C4-2B (cell line): ENCODE results near the gene LRRC37B.
"Not testable (repeated sequence)": the region's sequence is repeated elsewhere in the genome, so short reads cannot be mapped to it uniquely, and the experiment has no call there.

Experiments used
- ZFX ChIP-seq: fragments of 450-650 bp; IDR thresholded peaks from 2 replicates; pipeline ENCODE4 v1.6.1; 2017
- TF ChIP-seq, protein P1 (sequence below): fragments of 450-650 bp; conservative IDR thresholded peaks from 2 replicates; pipeline ENCODE4 v1.5.1; 2017; ENCODE audit warnings: mild to moderate bottlenecking

DNA sequence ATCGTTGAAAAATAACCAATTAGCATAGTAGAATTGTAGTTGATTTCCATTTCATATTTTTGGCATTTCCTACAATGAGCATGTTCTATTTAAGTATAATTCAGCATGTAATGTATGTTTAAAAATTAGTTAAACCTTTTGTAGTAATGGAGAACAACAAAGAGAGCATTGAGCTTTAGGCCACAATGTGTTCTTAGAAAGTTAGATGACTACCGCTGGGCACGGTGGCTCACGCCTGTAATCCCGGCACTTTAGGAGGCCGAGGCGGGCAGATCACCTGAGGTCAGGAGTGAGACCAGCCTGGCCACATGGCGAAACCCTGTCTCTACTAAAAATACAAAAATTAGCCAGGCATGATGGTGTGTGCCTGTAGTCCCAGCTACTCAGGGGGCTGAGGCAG is 93.1 kb downstream of the LRRC37B start:
- TF ChIP-seq, protein P1, sequence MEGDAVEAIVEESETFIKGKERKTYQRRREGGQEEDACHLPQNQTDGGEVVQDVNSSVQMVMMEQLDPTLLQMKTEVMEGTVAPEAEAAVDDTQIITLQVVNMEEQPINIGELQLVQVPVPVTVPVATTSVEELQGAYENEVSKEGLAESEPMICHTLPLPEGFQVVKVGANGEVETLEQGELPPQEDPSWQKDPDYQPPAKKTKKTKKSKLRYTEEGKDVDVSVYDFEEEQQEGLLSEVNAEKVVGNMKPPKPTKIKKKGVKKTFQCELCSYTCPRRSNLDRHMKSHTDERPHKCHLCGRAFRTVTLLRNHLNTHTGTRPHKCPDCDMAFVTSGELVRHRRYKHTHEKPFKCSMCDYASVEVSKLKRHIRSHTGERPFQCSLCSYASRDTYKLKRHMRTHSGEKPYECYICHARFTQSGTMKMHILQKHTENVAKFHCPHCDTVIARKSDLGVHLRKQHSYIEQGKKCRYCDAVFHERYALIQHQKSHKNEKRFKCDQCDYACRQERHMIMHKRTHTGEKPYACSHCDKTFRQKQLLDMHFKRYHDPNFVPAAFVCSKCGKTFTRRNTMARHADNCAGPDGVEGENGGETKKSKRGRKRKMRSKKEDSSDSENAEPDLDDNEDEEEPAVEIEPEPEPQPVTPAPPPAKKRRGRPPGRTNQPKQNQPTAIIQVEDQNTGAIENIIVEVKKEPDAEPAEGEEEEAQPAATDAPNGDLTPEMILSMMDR = not testable (repeated sequence)
- not testable (repeated sequence) for TF ChIP-seq ZFX
